AG04450 (cell line): ENCODE results near the gene STYXL2. TPM values are rescaled to one million over a fixed set of nuclear protein-coding genes. Genes with fewer than 3 reads are reported as not detected.

Source experiments
- CTCF ChIA-PET: fragments of 300-600, 350-600 bp; formaldehyde crosslinking; extraction: SDS; loops from one replicate; lab custom pipeline; 2022; ENCODE audit warnings: antibody characterized with exemption, inconsistent platforms; lab: Charles Lee
- POLR2A ChIA-PET: fragments of 350-600 bp; formaldehyde crosslinking; extraction: SDS; loops from one replicate; lab custom pipeline; 2021; ENCODE audit warnings: antibody characterized with exemption, inconsistent platforms; lab: Yijun Ruan, JAX
- DNase-seq: peaks from one replicate; pipeline ENCODE4 v3.0.0-alpha.2; 2011; ENCODE audit warnings: low read depth, low spot score
- H3K27ac ChIP-seq: one replicate; pipeline ENCODE4 v1.5.1; 2012; ENCODE audit warnings: low read depth, low read length, control low read depth
- H3K27me3 ChIP-seq: one replicate; pipeline ENCODE4 v1.6.0; 2012; ENCODE audit warnings: low read length; ENCODE audit not compliant: control insufficient read depth, insufficient read depth
- H3K4me3 ChIP-seq: 2 replicates; pipeline ENCODE4 v1.5.1; 2011; ENCODE audit warnings: mild to moderate bottlenecking, low read depth, low read length, control low read depth
- H3K9me3 ChIP-seq: 2 replicates; pipeline ENCODE4 v1.5.1; 2012; ENCODE audit warnings: low read length; ENCODE audit not compliant: control insufficient read depth, insufficient read depth
- polyA plus RNA-seq: library from polyadenylated mRNA; depleted of rRNA; stranded (reverse); fragments of >200 nt; gene quantifications from 2 replicates; pipeline ENCODE4 v1.2.3, GENCODE V29; 2011
- TF ChIP-seq, protein P1 (sequence below): IDR thresholded peaks from 2 replicates; pipeline ENCODE4 v1.5.1; 2011; ENCODE audit warnings: low read depth, low read length, control low read depth, inconsistent platforms

STYXL2 gene
- polyA plus RNA-seq, 1 experiment = not detected

DNA sequence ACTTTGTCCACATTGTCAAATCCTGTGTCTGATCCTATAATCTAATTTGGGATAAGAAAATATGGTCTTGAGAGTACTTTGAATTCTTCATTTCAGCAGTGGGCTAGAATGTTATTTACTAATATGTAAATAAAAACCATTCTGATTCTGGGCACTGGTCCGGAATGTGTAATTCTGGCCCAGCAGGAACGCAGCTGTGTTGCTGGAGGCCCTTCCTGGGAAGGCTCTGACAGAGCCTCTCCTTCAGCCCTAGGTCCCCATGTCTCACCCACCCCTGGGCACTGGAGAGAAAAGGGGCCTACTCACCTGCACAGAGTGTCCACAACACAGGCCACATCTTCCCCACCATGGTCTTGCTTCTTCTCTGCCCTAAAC, 3.9 kb upstream of the STYXL2 start:
- POLR2A ChIA-PET = no interaction called here
- no peak for DNase-seq
- CTCF ChIA-PET = interaction anchor here (0.6 kb wide), 1 partner anchor 130 kb away, joined by 3 read pairs; no protein-coding TSS in a partner anchor
- H3K27me3 ChIP-seq = no peaks in the 10 kb centered on the region
- TF ChIP-seq, protein P1, sequence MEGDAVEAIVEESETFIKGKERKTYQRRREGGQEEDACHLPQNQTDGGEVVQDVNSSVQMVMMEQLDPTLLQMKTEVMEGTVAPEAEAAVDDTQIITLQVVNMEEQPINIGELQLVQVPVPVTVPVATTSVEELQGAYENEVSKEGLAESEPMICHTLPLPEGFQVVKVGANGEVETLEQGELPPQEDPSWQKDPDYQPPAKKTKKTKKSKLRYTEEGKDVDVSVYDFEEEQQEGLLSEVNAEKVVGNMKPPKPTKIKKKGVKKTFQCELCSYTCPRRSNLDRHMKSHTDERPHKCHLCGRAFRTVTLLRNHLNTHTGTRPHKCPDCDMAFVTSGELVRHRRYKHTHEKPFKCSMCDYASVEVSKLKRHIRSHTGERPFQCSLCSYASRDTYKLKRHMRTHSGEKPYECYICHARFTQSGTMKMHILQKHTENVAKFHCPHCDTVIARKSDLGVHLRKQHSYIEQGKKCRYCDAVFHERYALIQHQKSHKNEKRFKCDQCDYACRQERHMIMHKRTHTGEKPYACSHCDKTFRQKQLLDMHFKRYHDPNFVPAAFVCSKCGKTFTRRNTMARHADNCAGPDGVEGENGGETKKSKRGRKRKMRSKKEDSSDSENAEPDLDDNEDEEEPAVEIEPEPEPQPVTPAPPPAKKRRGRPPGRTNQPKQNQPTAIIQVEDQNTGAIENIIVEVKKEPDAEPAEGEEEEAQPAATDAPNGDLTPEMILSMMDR = no peak
- no peak overlapping the region for H3K4me3 ChIP-seq
- H3K27ac ChIP-seq = no peak overlapping the region
- H3K9me3 ChIP-seq = no peaks in the 10 kb centered on the region

- H3K27ac ChIP-seq = no peak within 1 kb of the TSS
- no peak for DNase-seq
- H3K27me3 ChIP-seq = no peaks in the 10 kb centered on the region
- H3K9me3 ChIP-seq = no peaks in the 10 kb centered on the region
- ChIA-PET CTCF (interaction anchor here (0.6 kb wide), 1 partner anchor 130 kb away, joined by 3 read pairs; no protein-coding TSS in a partner anchor), POLR2A (no interaction called here)
- TF ChIP-seq, protein P1 = no peak
- H3K4me3 ChIP-seq = no peak within 1 kb of the TSS
These were observed 3.4 kb upstream of the STYXL2 start, which contains the start of gene GPA33 for GRCh38 chr1:167090314-167090942. TSS of gene GPA33 (minus strand) at chr1:167090377. CDS start at chr1:167090287, 90 bp downstream.

DNA sequence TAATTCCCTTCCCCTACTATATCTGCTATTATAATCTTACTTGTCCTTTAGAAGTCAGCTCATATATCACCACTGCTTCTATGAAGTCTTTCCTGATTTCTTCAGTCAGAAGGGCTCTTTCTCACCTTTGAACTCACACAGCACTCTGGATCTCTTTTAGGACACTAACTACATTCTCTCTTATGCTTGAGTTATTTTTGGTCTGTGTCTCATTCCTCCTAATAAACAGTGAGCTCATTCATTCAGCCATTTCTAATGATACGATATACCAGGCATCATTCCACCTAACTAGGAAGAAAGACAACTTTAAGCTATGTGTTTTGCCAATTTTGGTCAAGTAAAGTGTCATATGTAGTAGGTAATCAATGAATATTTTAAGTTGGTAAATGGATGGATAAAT, 1.2 kb upstream of the STYXL2 start:
- no peak overlapping the region for H3K27ac ChIP-seq
- H3K4me3 ChIP-seq = no peak overlapping the region
- DNase-seq = no peak
- TF ChIP-seq, protein P1 = no peak
- H3K27me3 ChIP-seq = no peaks in the 10 kb centered on the region
- CTCF ChIA-PET = interaction anchor here (0.6 to 1.6 kb wide), 4 partner anchors 128 to 466 kb away, joined by 3 to 5 read pairs (median 4); no protein-coding TSS in a partner anchor
- H3K9me3 ChIP-seq = no peaks in the 10 kb centered on the region
- POLR2A ChIA-PET = no interaction called here

DNA sequence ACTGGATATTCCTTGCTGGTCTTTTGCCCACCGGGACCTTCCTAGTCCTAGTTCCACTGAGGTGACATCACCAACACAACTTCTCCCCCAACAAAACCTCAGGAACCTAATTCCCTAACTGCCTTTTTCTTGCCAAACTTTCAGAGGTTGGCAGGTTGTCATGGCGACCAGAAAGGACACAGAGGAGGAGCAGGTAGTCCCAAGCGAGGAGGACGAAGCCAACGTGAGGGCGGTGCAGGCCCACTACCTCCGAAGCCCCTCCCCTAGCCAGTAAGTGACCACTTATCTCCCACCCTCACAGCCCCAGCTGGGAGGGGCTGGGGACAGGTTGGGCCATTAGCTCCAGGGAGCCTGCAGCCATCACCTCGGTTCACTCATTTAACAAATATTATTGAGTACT, 815 bp downstream of the STYXL2 start:
- POLR2A ChIA-PET = no interaction called here
- TF ChIP-seq, protein P1 = no peak
- CTCF ChIA-PET = no interaction called here
- DNase-seq = no peak
- no peaks in the 10 kb centered on the region for H3K9me3 ChIP-seq
- no peaks in the 10 kb centered on the region for H3K27me3 ChIP-seq
- H3K4me3 ChIP-seq = no peak overlapping the region
- H3K27ac ChIP-seq = no peak overlapping the region

DNA sequence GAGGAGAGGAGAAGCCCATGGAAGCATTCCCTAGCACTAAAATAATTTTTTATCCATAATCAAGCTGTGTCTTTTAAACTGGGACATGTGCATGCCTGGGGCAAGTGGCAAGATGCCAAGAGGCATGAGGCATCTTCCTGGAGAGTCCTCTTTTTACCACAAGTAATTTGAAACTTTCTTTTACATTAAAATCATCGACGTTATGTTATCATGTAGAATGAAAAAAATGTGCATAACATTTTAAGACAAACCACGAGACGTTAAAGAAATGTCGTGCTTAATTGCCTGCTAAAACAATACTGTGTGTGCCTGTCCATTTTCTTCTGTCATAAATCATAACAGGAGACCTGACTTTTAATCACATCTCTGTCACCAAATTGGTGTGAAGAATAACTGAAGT, 1.5 kb downstream of the STYXL2 start:
- H3K27ac ChIP-seq = no peak overlapping the region
- H3K4me3 ChIP-seq = no peak overlapping the region
- TF ChIP-seq, protein P1 = no peak
- ChIA-PET POLR2A (no interaction called here), CTCF (interaction anchor here (0.5 kb wide), 1 partner anchor 125 kb away, joined by 4 read pairs; no protein-coding TSS in a partner anchor)
- peak; percentile 15 for DNase-seq
- H3K27me3 ChIP-seq = no peaks in the 10 kb centered on the region
- no peaks in the 10 kb centered on the region for H3K9me3 ChIP-seq
